ENCODE measurements around the gene PAGE4.

The PAGE4 gene

GRCh38 chrX:49853661-49854060, 24.6 kb downstream of the PAGE4 start:
- Histone ChIP-seq H3K4me2 (no peak overlapping the region), H3K4me1 (ENCODE audit: low read depth, poor library complexity, severe bottlenecking) (peaks cover 17% of the 10 kb centered on the region), H3K36me3 (ENCODE audit: insufficient read depth) (no peaks in the 10 kb centered on the region), H3K27me3 (ENCODE audit: insufficient read depth, low read depth) (no peaks in the 10 kb centered on the region), H2AFZ (ENCODE audit: low read depth) (no peak overlapping the region), H3K4me3 (IDR thresholded peaks at IDR 0.05; ENCODE audit: insufficient read depth, low read depth, low read length) (no peak overlapping the region), H3K27ac (no peak overlapping the region), H3K79me2 (ENCODE audit: insufficient read depth, low read depth) (no peaks in the 10 kb centered on the region), H4K20me1 (ENCODE audit: insufficient read depth) (no peaks in the 10 kb centered on the region), H3K9ac (no peak overlapping the region)
- TF ChIP-seq, protein P1, sequence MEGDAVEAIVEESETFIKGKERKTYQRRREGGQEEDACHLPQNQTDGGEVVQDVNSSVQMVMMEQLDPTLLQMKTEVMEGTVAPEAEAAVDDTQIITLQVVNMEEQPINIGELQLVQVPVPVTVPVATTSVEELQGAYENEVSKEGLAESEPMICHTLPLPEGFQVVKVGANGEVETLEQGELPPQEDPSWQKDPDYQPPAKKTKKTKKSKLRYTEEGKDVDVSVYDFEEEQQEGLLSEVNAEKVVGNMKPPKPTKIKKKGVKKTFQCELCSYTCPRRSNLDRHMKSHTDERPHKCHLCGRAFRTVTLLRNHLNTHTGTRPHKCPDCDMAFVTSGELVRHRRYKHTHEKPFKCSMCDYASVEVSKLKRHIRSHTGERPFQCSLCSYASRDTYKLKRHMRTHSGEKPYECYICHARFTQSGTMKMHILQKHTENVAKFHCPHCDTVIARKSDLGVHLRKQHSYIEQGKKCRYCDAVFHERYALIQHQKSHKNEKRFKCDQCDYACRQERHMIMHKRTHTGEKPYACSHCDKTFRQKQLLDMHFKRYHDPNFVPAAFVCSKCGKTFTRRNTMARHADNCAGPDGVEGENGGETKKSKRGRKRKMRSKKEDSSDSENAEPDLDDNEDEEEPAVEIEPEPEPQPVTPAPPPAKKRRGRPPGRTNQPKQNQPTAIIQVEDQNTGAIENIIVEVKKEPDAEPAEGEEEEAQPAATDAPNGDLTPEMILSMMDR (conservative IDR thresholded peaks at IDR 0.05; ENCODE audit: low read depth, low read length) = no peak

- TF ChIP-seq, protein P1 (conservative IDR thresholded peaks at IDR 0.05; ENCODE audit: low read depth, low read length) = no peak
- Histone ChIP-seq H3K79me2 (ENCODE audit: insufficient read depth, low read depth) (no peaks in the 10 kb centered on the region), H3K27me3 (ENCODE audit: insufficient read depth, low read depth) (no peaks in the 10 kb centered on the region), H3K36me3 (ENCODE audit: insufficient read depth) (no peaks in the 10 kb centered on the region), H3K27ac (no peak overlapping the region), H3K4me1 (ENCODE audit: low read depth, poor library complexity, severe bottlenecking) (no peaks in the 10 kb centered on the region), H3K9ac (no peak overlapping the region), H3K4me3 (IDR thresholded peaks at IDR 0.05; ENCODE audit: insufficient read depth, low read depth, low read length) (no peak overlapping the region), H3K4me2 (no peak overlapping the region), H4K20me1 (ENCODE audit: insufficient read depth) (no peaks in the 10 kb centered on the region), H2AFZ (ENCODE audit: low read depth) (no peak overlapping the region)
Measured at GRCh38 chrX:49856819-49857218, 27.7 kb downstream of the PAGE4 start.

GRCh38 chrX:49858341-49858740, 29.2 kb downstream of the PAGE4 start:
- Histone ChIP-seq H3K4me1 (ENCODE audit: low read depth, poor library complexity, severe bottlenecking) (no peaks in the 10 kb centered on the region), H3K27me3 (ENCODE audit: insufficient read depth, low read depth) (no peaks in the 10 kb centered on the region), H3K9ac (no peak overlapping the region), H3K27ac (no peak overlapping the region), H2AFZ (ENCODE audit: low read depth) (no peak overlapping the region), H3K4me2 (no peak overlapping the region), H3K36me3 (ENCODE audit: insufficient read depth) (no peaks in the 10 kb centered on the region), H4K20me1 (ENCODE audit: insufficient read depth) (no peaks in the 10 kb centered on the region), H3K4me3 (IDR thresholded peaks at IDR 0.05; ENCODE audit: insufficient read depth, low read depth, low read length) (no peak overlapping the region), H3K79me2 (ENCODE audit: insufficient read depth, low read depth) (no peaks in the 10 kb centered on the region)
- TF ChIP-seq, protein P1 (conservative IDR thresholded peaks at IDR 0.05; ENCODE audit: low read depth, low read length) = no peak

DNA sequence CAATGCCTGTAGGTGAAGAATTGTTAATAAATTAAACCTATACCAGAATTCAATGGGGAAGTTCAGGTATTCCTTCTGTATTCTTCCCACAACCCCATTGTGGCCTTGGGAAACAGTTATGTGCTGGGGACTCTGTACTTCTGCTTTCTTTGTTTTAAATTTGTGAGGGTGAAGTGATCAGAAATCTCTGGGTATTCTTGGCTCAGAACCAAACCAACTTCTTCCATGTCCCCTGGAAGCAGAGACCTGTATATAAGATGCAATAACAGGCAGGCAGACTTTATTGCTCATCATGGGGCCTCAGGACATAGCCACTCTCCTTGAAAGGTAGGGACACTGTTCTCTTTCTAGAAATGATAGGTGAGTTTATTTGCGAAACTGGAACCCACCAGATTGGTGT, 30.4 kb downstream of the PAGE4 start:
- Histone ChIP-seq H3K27me3 (ENCODE audit: insufficient read depth, low read depth) (no peaks in the 10 kb centered on the region), H3K4me2 (no peak overlapping the region), H3K27ac (no peak overlapping the region), H3K79me2 (ENCODE audit: insufficient read depth, low read depth) (no peaks in the 10 kb centered on the region), H3K9ac (no peak overlapping the region), H3K36me3 (ENCODE audit: insufficient read depth) (no peaks in the 10 kb centered on the region), H3K4me3 (IDR thresholded peaks at IDR 0.05; ENCODE audit: insufficient read depth, low read depth, low read length) (no peak overlapping the region), H3K4me1 (ENCODE audit: low read depth, poor library complexity, severe bottlenecking) (no peaks in the 10 kb centered on the region), H4K20me1 (ENCODE audit: insufficient read depth) (no peaks in the 10 kb centered on the region), H2AFZ (ENCODE audit: low read depth) (no peak overlapping the region)
- TF ChIP-seq, protein P1 (conservative IDR thresholded peaks at IDR 0.05; ENCODE audit: low read depth, low read length) = no peak
